Muscle of arm (tissue), 12 donors: ENCODE data around the gene CDKN2AIPNL. TPM values are rescaled to one million over a fixed set of nuclear protein-coding genes. Genes with fewer than 3 reads are reported as not detected.

Experiments
- polyA plus RNA-seq, 12 donors: library from polyadenylated mRNA; unstranded; fragments of 120-200 nt; gene quantifications; one replicate each; pipeline ENCODE4 v1.2.1, GENCODE V29; 2013; ENCODE audit not compliant: insufficient read length in 12 of 12

Gene CDKN2AIPNL
- polyA plus RNA-seq, 12 donors, result 18.8 to 34.4 (median 26.1) TPM; not detected in 1

Other genes starting within 250 kb of the CDKN2AIPNL start
- gene SKP1, start 234.9 kb downstream of the CDKN2AIPNL start, polyA plus RNA-seq, result 100 to 1,000 TPM; 353 to 607 (median 440) TPM
- gene PPP2CA, start 185.8 kb downstream of the CDKN2AIPNL start, polyA plus RNA-seq, result 100 to 1,000 TPM in 11 of 12 donors, not detected in 1; 111 to 148 (median 124) TPM
- gene CDKL3, start 44.7 kb downstream of the CDKN2AIPNL start, polyA plus RNA-seq, result 10 to 100 TPM in 1 of 12 donors, 1 to 10 TPM in 10, not detected in 1; 3.4 to 25.5 (median 4.9) TPM
- 100 to 1,000 TPM in 11 of 12 donors, not detected in 1; 118 to 285 (median 174) TPM for gene UBE2B, start 40.3 kb downstream of the CDKN2AIPNL start, polyA plus RNA-seq
- 10 to 100 TPM in 1 of 12 donors, 1 to 10 TPM in 4, under 1 TPM in 6, not detected in 1; 0.53 to 15.4 (median 0.92) TPM for gene JADE2, start 113.8 kb upstream of the CDKN2AIPNL start, polyA plus RNA-seq
- 10 to 100 TPM in 11 of 12 donors, not detected in 1; 22.4 to 46.7 (median 36.5) TPM for gene SAR1B, start 220.9 kb upstream of the CDKN2AIPNL start, polyA plus RNA-seq
- 10 to 100 TPM in 11 of 12 donors, not detected in 1; 16.5 to 28.9 (median 21.4) TPM for gene SEC24A, start 236.9 kb upstream of the CDKN2AIPNL start, polyA plus RNA-seq